ENCODE data around the gene MYOZ1. TPM values are rescaled to one million over a fixed set of nuclear protein-coding genes. Genes with fewer than 3 reads are reported as not detected.

The MYOZ1 gene
- total RNA-seq, 1 experiment from 2014 or later: not detected

DNA sequence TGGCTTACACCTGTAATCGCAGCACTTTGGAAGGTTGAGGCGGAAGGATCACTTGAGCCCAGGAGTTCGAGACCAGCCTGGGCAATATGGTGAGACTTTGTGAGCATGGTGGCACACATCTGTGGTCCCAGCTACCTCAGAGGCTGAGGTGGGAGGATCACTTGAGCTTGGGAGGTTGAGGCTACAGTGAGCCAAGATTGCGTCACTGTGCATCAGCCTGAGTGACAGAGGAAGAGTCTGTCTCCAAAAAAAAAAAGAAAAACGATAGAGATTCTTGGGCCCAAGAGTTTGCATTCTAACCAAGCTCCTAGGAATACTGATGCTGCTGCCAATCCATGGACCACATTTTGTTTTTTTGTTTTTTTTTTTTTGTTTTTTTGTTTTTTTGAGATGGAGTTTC lies 12.1 kb downstream of the MYOZ1 start:
- no TSS peak for BruUV-seq (replicated peaks)
- Histone ChIP-seq H4K20me1 (ENCODE audit: insufficient read depth) (no peaks in the 10 kb centered on the region), H3K79me2 (ENCODE audit: insufficient read depth, low read length) (peaks cover 9% of the 10 kb centered on the region), H3K9ac (ENCODE audit: low read length) (no peak overlapping the region), H3K27ac (ENCODE audit: low read depth, low read length) (no peak overlapping the region), H3K9me2 (ENCODE audit: insufficient read depth) (no peaks in the 10 kb centered on the region), H2AFZ (ENCODE audit: low read depth, low read length, poor library complexity, severe bottlenecking) (no peak overlapping the region), H3K4me2 (ENCODE audit: low read length) (no peak overlapping the region), H3K4me1 (ENCODE audit: control insufficient read depth in 1 of 2, insufficient read depth in 2 of 2, low read length in 2 of 2) (peaks cover 0 to 9% of the 10 kb centered on the region in 2 experiments; a peak in 2 of 4 replicates), H3K27me3 (ENCODE audit: insufficient read depth, low read length) (no peaks in the 10 kb centered on the region), H3K4me3 (replicated peaks in 1 of 2; ENCODE audit: low read depth in 1 of 2, low read length in 2 of 2) (no peak overlapping the region), H3K9me3 (ENCODE audit: control insufficient read depth in 1 of 2, insufficient read depth in 1 of 2, low read depth in 1 of 2, low read length in 2 of 2) (no peaks in the 10 kb centered on the region), H3K36me3 (ENCODE audit: control insufficient read depth in 1 of 2, insufficient read depth in 2 of 2, low read length in 2 of 2) (no peaks in the 10 kb centered on the region)
- no peak for DNase-seq (ENCODE audit: low read depth, low spot score)
- intact Hi-C loops (cut with micrococcal nuclease): loop anchor here (5.0 kb wide), 1 partner anchor 382 kb away; the partner anchor contains the start of gene DNAJC9
- POLR2A ChIA-PET: no interaction called here
- CTCF ChIA-PET: no interaction called here
- no peak for ATAC-seq
- TF ChIP-seq REST (IDR thresholded peaks at IDR 0.05; ENCODE audit: low read depth) (no peak), CTCF (IDR thresholded peaks at IDR 0.05 in 2 of 3, conservative IDR thresholded peaks at IDR 0.05 in 1 of 3; ENCODE audit: borderline replicate concordance in 1 of 3, insufficient read depth in 1 of 3, low read depth in 2 of 3, low read length in 2 of 3) (no peak), SP1 (IDR thresholded peaks at IDR 0.05; ENCODE audit: low read depth) (no peak), EZH2 (IDR thresholded peaks at IDR 0.05) (no peak), EZH2phosphoT487 (IDR thresholded peaks at IDR 0.05; ENCODE audit: borderline replicate concordance) (no peak), YY1 (IDR thresholded peaks at IDR 0.05; ENCODE audit: extremely low read depth, insufficient replicate concordance, low read depth, low read length) (no peak), ELF1 (IDR thresholded peaks at IDR 0.05; ENCODE audit: borderline replicate concordance, low read depth) (no peak), ZBTB33 (IDR thresholded peaks at IDR 0.05; ENCODE audit: extremely low read depth, insufficient replicate concordance, low read length) (no peak), SIN3A (IDR thresholded peaks at IDR 0.05; ENCODE audit: low read depth) (no peak), POLR2A (IDR thresholded peaks at IDR 0.05; ENCODE audit: borderline replicate concordance, extremely low read depth, insufficient read depth, insufficient read length) (no peak), CEBPB (IDR thresholded peaks at IDR 0.05; ENCODE audit: low read depth) (no peak), SRF (IDR thresholded peaks at IDR 0.05; ENCODE audit: low read depth) (no peak), EGR1 (IDR thresholded peaks at IDR 0.05; ENCODE audit: low read depth) (no peak), POLR2AphosphoS5 (IDR thresholded peaks at IDR 0.05; ENCODE audit: low read depth, low read length) (no peak)
- RAD21 ChIA-PET (ENCODE audit: low non-redundant PET in 1 of 2, low total read pairs in 2 of 2, uncharacterized antibody in 2 of 2, unreplicated experiment in 2 of 2): no interaction called here
